ENCODE measurements around the gene VTCN1.

Gene VTCN1

DNA sequence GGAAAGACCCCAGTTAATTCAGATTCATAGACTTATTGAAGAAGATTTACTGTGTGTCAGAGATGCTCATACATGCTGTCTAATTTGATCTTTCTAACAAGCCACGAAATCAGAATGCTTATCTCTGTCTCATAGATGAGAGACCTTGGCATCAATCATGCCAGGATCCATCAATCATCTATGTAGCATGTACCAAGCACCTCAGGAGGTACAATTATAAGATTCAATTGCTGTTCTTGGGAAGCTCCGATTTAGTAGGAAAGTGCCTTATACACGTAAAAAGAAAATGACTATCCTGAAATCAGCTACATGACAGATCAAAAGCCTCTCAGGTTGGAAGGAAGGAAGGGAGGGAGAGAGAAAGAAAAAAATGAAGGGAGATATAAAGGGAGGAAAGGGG lies 18.5 kb upstream of the VTCN1 start:
- TF ChIP-seq CTCF (IDR thresholded peaks at IDR 0.05): no peak
- no peak for TF ChIP-seq ZFX (IDR thresholded peaks at IDR 0.05; ENCODE audit: borderline replicate concordance)
- no peak overlapping the region for H3K27ac ChIP-seq

GRCh38 chr1:117225931-117226330 lies 15.2 kb upstream of the VTCN1 start:
- TF ChIP-seq ZFX (IDR thresholded peaks at IDR 0.05; ENCODE audit: borderline replicate concordance) (no peak), CTCF (IDR thresholded peaks at IDR 0.05) (no peak)
- peak overlapping the region; percentile 72 for H3K27ac ChIP-seq

- no peak for TF ChIP-seq ZFX (IDR thresholded peaks at IDR 0.05; ENCODE audit: borderline replicate concordance)
- no peak for TF ChIP-seq CTCF (IDR thresholded peaks at IDR 0.05)
- H3K27ac ChIP-seq: no peak overlapping the region
Observed at GRCh38 chr1:117216718-117217117, 6.0 kb upstream of the VTCN1 start.

GRCh38 chr1:117215733-117216462 lies 5.2 kb upstream of the VTCN1 start:
- no peak for TF ChIP-seq CTCF (IDR thresholded peaks at IDR 0.05)
- no peak for TF ChIP-seq ZFX (IDR thresholded peaks at IDR 0.05; ENCODE audit: borderline replicate concordance)
- H3K27ac ChIP-seq: no peak overlapping the region

DNA sequence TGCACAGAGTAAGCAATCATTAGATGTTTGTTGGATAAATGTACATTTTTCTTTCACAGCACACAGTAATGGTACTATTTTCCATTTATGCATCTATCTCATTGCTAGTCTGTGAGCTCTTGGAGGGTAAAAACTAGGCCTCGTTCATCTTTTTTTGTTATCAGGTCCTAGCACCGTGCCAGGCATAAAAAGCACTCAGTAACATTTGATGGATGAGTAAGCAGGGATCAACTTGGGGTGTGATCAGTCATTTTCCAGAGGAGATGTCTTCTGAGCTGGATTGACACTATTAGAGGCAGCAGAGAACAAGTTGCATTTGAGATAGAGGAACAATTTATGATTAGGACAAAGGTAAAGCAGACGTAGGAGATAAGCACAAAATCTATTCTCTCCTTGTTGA lies 4.3 kb upstream of the VTCN1 start:
- no peak for TF ChIP-seq ZFX (IDR thresholded peaks at IDR 0.05; ENCODE audit: borderline replicate concordance)
- no peak for TF ChIP-seq CTCF (IDR thresholded peaks at IDR 0.05)
- H3K27ac ChIP-seq: no peak overlapping the region

GRCh38 chr1:117213046-117213445 lies 2.3 kb upstream of the VTCN1 start:
- no peak overlapping the region for H3K27ac ChIP-seq
- no peak for TF ChIP-seq ZFX (IDR thresholded peaks at IDR 0.05; ENCODE audit: borderline replicate concordance)
- no peak for TF ChIP-seq CTCF (IDR thresholded peaks at IDR 0.05)

DNA sequence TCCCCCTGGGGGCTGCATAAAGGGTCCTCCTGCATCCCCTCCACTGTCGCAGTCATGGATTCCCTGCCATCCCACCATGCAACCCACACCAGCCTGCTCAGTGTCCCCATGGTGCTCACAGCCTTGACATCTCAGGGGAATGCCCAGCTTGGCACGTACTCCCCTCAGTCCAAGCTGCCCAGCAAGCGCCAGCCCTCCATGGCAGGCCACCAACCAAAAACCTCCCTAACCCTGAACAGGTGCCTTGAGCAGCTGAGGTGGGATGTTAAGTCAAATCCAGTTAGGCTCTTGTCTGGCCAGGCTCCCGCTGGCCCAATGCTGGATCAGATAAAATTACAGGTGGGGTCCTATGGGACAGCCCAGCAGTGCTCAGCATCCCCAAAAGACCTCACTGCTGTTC lies 341 bp downstream of the VTCN1 start:
- no peak overlapping the region for H3K27ac ChIP-seq
- TF ChIP-seq ZFX (IDR thresholded peaks at IDR 0.05; ENCODE audit: borderline replicate concordance) (no peak), CTCF (IDR thresholded peaks at IDR 0.05) (no peak)

All from 22Rv1 (cell line).